Measurements from ENCODE around the gene GGCX.

Gene GGCX

GRCh38 chr2:85497944-85498630 lies 63.2 kb downstream of the GGCX start:
- DNase-seq (ENCODE audit: insufficient read length) = no peak

GRCh38 chr2:85496436-85496835 lies 64.9 kb downstream of the GGCX start:
- DNase-seq (ENCODE audit: insufficient read length) (no peak), FAIRE-seq (no peak)
- TF ChIP-seq POLR2A (IDR thresholded peaks at IDR 0.05; ENCODE audit: low read depth, low read length) (no peak), POLR2AphosphoS5 (IDR thresholded peaks at IDR 0.05; ENCODE audit: low read depth, low read length) (no peak), TAF1 (IDR thresholded peaks at IDR 0.05; ENCODE audit: borderline replicate concordance, low read depth, low read length) (no peak)

More at GRCh38 chr2:85497944-85498630, 63.2 kb downstream of the GGCX start:
- no peak for TF ChIP-seq TAF1 (IDR thresholded peaks at IDR 0.05; ENCODE audit: borderline replicate concordance, low read depth, low read length)
- TF ChIP-seq POLR2A (IDR thresholded peaks at IDR 0.05; ENCODE audit: low read depth, low read length) = no peak
- TF ChIP-seq POLR2AphosphoS5 (IDR thresholded peaks at IDR 0.05; ENCODE audit: low read depth, low read length) = no peak
- no peak for FAIRE-seq
